Right lobe of liver (tissue), 4 donors: ENCODE results near the gene SLC7A1.

Experiments used
- CTCF ChIP-seq, 4 donors: fragments of 200-600 bp in 3 of 4; fragments of 450-650 bp in 1 of 4; IDR thresholded peaks; one replicate each; pipeline versions ENCODE4 v1.5.1 to v1.8.0; 2016 to 2022; ENCODE audit warnings: antibody characterized with exemption in 4 of 4, mild to moderate bottlenecking in 2 of 4
- POLR2A ChIP-seq: fragments of 450-650 bp; IDR thresholded peaks from one replicate; pipeline ENCODE4 v1.6.1; 2017; ENCODE audit warnings: antibody characterized with exemption, mild to moderate bottlenecking
- donor health status: DM: no; HTN: no; CAD: no.
- donor health status: DM: no; HTN: no; CAD: no.
- donor health status: DM: no; HTN: yes; CAD: no.

- TF ChIP-seq CTCF (IDR thresholded peaks at IDR 0.05) (no peak), POLR2A (peak; percentile 11)
Observed at GRCh38 chr13:29594710-29595379, 643 bp downstream of the SLC7A1 start.
